GM12873 (cell line): ENCODE measurements around the gene NKAIN2.

ENCODE experiments used
- TF ChIP-seq, protein P1 (sequence below): IDR thresholded peaks from 2 replicates; pipeline ENCODE4 v1.5.1; 2012; ENCODE audit warnings: low read depth, mild to moderate bottlenecking, moderate library complexity, low read length, control low read depth; ENCODE audit not compliant: insufficient read depth; ENCODE audit errors: missing control alignments

The NKAIN2 gene

DNA sequence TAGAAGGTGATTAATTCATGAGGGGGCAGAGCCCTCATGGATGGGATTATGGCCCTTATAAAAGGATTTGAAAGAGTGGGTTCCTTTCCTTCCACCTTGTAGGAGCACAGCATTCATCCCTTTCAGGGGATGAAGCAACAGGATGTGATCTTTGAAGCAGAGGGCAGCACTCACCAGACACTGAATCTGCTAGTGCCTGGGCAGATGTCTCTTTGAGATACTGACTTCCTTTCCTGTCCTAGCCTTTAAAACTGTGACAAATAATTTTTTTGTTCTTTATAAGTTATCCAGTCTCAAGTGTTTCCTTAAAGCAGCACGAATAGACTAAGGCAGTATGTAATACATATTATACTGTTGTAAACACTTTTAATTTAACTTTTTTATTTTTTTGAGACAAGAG lies 620.0 kb downstream of the NKAIN2 start:
- TF ChIP-seq, protein P1, sequence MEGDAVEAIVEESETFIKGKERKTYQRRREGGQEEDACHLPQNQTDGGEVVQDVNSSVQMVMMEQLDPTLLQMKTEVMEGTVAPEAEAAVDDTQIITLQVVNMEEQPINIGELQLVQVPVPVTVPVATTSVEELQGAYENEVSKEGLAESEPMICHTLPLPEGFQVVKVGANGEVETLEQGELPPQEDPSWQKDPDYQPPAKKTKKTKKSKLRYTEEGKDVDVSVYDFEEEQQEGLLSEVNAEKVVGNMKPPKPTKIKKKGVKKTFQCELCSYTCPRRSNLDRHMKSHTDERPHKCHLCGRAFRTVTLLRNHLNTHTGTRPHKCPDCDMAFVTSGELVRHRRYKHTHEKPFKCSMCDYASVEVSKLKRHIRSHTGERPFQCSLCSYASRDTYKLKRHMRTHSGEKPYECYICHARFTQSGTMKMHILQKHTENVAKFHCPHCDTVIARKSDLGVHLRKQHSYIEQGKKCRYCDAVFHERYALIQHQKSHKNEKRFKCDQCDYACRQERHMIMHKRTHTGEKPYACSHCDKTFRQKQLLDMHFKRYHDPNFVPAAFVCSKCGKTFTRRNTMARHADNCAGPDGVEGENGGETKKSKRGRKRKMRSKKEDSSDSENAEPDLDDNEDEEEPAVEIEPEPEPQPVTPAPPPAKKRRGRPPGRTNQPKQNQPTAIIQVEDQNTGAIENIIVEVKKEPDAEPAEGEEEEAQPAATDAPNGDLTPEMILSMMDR, result no peak

DNA sequence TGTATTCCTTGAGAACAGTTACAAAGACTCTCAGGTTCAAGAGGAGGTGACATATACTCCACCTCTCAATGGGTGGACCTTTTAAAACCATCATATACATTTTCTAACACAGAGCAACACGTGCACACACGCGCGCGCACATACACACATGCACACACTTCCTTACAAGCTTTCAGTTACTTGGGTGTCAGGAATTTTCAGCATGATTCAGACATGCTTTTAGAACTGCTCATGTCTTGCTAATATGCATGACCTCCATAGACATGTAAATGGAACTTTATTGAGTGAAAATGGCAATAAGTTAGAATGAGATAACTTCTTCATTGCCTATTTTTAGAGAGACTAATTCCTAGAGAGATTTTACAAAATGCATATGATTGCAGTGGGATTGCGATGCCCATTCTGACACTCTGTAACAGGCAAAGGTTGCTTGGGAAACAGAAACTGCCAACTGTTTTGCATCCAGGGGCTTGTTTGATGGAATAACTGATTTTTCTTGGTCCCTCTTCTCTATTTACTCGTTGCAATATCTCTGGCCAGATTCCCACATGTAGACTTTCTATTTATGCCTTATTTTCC lies 627.2 kb downstream of the NKAIN2 start:
- TF ChIP-seq, protein P1, result no peak

DNA sequence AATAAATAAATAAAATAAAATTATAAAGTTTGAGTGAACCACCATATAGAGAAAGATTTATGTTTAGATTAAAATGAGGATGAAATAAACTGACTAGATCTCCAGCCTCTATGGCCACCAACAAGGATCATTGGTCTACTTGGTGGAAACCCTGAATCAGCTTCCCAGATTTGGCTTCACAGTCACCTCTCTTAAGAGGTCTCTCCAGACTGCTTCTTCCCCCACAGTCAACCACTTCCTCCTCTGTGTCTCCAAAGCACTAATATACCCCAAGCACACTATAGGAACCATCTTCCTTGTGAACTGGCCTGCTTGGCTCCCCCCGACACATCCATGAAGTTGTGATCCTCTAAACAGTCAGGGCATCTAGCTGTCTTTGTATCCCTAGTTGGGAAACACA lies 629.0 kb downstream of the NKAIN2 start:
- TF ChIP-seq, protein P1, result no peak

DNA sequence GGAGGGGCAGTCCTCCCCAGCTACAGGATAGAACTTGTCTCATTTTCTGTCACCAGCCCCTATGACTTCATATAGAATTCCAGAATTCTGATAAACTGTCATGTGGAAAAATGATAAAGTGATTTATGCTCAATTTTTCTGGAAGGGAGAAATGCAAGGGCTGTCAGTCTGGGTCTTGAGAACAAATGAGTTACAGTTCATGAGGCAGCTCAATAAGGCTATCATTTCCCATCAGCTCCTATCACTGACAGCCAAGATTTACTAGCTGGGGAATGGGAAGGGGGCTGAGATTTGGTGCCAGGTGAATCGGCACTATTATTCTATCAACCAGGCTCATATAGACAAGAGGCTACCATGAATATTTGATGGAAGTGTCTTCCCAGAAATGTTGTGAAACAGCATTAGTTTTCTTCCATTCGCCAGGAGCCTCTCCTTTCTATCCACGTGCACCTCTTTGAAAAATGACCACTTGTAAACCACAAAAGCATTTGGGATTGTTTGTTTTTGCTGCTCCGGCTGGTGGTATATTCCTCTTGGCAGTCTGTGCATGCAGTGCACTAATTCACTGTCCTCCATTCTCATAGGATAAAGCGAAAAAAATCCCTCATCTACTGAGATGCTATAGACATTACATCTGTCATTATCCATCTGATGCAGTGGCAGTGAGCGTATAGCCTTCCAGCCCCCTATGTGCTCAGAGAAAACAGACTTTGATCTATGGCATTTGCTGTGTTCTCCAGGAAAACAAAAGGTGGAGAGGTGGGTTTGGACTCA lies 629.9 kb downstream of the NKAIN2 start:
- TF ChIP-seq, protein P1, result no peak

DNA sequence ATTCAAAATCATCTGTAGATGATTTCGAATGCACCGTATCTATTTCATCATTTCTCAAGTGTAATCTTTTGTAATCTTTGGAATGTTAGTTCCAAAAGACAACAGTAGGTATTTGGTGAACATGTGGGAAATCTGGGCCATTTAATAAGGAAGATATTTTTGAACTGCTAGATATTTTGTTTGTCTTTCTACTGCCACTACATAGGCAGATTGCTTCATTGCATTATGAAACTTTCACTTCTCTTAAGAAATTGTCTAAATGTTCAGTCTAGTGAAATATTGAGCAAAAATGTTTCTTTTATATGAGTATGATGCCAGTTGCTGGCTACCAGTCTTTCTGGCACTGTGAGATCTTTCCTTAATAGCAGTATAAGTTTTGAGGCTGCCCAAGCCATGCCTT lies 630.8 kb downstream of the NKAIN2 start:
- TF ChIP-seq, protein P1, result no peak

DNA sequence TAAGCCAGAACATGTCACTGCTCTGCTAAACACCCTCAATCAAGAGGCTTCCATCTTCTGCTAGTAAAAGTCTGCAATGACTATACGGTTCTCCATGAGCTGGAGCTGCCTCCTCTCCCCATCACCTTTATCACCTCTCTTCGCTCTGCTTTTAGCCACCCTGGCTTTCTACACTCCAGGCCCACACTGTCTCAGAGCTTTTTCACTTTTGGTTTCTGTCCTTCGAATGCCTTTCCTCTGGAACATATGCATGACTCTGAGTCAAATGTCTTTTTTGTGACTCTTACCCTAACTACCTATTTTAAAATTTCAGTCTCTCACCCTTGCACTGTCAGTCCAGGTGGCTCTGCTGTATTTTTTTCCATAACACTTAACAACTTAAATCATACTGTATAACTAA lies 633.1 kb downstream of the NKAIN2 start:
- TF ChIP-seq, protein P1, result no peak

DNA sequence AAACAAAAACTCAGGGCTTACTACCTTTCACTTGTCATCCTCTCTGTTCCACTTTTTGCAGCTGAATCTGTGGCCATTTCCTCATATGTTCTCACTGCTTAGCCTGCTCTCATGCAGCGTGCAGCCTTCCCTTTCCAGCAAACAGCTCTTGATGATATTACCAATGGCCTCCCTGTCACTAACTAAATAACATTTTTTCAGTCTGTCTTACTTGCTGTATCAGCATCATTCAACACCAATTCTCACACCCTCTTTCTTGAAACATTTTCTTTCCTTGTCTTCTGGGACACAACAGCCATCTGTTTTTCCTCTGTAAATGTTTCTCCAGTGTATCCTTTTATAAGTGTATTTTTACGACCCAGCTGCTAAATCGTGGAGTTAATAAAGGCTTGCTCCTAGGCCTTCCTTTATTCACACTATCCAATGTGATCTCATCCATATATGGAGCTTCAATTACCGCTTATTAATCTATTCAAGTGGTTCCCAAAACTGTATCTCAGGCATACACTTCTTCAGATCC lies 634.9 kb downstream of the NKAIN2 start:
- TF ChIP-seq, protein P1, result no peak
